Measurements from ENCODE around the gene GFAP. TPM values are rescaled to one million over a fixed set of nuclear protein-coding genes. Genes with fewer than 3 reads are reported as not detected.

The GFAP gene
- total RNA-seq, 1 donor, result under 0.01 TPM

- Histone ChIP-seq H2AFZ (ENCODE audit: low read length) (no peak overlapping the region), H3K27me3 (ENCODE audit: insufficient read depth, low read length) (peaks cover 3% of the 10 kb centered on the region), H3K27ac (ENCODE audit: low read depth, low read length) (no peak overlapping the region), H3K36me3 (ENCODE audit: insufficient read depth, low read length) (no peaks in the 10 kb centered on the region), H3K4me2 (ENCODE audit: insufficient read depth, low read length) (no peak overlapping the region), H3K4me1 (ENCODE audit: insufficient read depth, low read length) (peaks cover 10% of the 10 kb centered on the region), H3K4me3 (ENCODE audit: insufficient read depth, low read length) (no peak overlapping the region), H3K9me3 (ENCODE audit: low read depth, low read length) (no peaks in the 10 kb centered on the region), H4K20me1 (ENCODE audit: insufficient read depth, low read length) (no peaks in the 10 kb centered on the region), H3K79me2 (ENCODE audit: insufficient read depth, low read length) (no peaks in the 10 kb centered on the region)
- DNase-seq (ENCODE audit: insufficient read length, low spot score, missing footprints), result peak; percentile 88
- TF ChIP-seq, protein P1, sequence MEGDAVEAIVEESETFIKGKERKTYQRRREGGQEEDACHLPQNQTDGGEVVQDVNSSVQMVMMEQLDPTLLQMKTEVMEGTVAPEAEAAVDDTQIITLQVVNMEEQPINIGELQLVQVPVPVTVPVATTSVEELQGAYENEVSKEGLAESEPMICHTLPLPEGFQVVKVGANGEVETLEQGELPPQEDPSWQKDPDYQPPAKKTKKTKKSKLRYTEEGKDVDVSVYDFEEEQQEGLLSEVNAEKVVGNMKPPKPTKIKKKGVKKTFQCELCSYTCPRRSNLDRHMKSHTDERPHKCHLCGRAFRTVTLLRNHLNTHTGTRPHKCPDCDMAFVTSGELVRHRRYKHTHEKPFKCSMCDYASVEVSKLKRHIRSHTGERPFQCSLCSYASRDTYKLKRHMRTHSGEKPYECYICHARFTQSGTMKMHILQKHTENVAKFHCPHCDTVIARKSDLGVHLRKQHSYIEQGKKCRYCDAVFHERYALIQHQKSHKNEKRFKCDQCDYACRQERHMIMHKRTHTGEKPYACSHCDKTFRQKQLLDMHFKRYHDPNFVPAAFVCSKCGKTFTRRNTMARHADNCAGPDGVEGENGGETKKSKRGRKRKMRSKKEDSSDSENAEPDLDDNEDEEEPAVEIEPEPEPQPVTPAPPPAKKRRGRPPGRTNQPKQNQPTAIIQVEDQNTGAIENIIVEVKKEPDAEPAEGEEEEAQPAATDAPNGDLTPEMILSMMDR (IDR thresholded peaks at IDR 0.05; ENCODE audit: extremely low read depth, low read depth, low read length), result no peak
Measured at GRCh38 chr17:44916781-44917241, 1.5 kb upstream of the GFAP start.

DNA sequence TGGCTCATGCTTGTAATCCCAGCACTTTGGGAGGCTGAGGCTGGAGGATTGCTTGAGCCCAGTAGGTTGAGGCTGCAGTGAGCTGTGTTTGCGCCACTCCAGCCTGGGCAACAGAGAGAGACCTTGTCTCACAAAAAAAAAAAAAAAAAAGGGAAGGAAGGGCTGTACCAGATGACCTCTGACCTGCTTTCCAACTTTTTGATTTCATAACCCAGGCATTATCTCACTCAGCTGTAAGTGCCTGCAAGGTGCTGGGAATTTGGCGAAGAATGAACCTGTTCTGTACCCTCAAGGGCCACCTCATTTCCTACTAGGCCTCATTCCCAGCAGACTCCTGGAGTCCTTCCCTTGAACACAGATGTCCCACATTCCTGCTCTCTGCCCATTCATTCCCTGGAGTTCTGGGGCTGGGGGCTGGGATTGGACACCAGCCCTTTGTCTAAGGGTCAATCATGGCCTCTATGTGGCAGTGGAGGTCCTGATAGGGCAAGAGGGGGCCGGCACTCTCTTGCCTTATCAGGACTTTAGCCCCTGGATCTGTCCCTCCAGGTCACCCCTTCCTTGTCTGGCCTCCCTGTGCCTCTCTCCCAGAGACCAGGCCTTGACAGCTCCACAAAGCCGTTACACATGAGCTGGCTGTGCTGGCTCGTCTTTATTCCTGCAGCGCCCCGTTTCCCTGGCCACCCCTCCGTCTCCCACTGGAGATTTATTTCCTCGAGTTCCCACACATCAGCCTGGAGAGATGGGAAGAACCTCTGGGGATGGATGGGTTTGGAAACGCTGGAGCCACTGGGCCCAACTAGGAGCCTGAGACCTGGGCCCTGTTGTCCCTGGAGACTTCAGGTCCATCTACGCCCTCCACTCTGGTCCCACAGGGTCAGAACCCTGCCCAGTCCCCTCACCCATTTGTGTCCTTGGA lies 821 bp upstream of the GFAP start:
- no peaks in the 10 kb centered on the region for H4K20me1 ChIP-seq (ENCODE audit: insufficient read depth, low read length)
- H3K4me2 ChIP-seq (ENCODE audit: insufficient read depth, low read length), result no peak overlapping the region
- TF ChIP-seq, protein P1 (IDR thresholded peaks at IDR 0.05; ENCODE audit: extremely low read depth, low read depth, low read length), result no peak
- no peaks in the 10 kb centered on the region for H3K36me3 ChIP-seq (ENCODE audit: insufficient read depth, low read length)
- no peak overlapping the region for H2AFZ ChIP-seq (ENCODE audit: low read length)
- no peaks in the 10 kb centered on the region for H3K9me3 ChIP-seq (ENCODE audit: low read depth, low read length)
- H3K27ac ChIP-seq (ENCODE audit: low read depth, low read length), result no peak overlapping the region
- peaks cover 10% of the 10 kb centered on the region for H3K4me1 ChIP-seq (ENCODE audit: insufficient read depth, low read length)
- H3K79me2 ChIP-seq (ENCODE audit: insufficient read depth, low read length), result no peaks in the 10 kb centered on the region
- H3K4me3 ChIP-seq (ENCODE audit: insufficient read depth, low read length), result no peak overlapping the region
- peak; percentile 88 for DNase-seq (ENCODE audit: insufficient read length, low spot score, missing footprints)
- peaks cover 3% of the 10 kb centered on the region for H3K27me3 ChIP-seq (ENCODE audit: insufficient read depth, low read length)

GRCh38 chr17:44914698-44915271 lies 515 bp downstream of the GFAP start:
- TF ChIP-seq, protein P1 (IDR thresholded peaks at IDR 0.05; ENCODE audit: extremely low read depth, low read depth, low read length), result no peak
- H2AFZ ChIP-seq (ENCODE audit: low read length), result no peak overlapping the region

GRCh38 chr17:44914148-44914547 lies 1.2 kb downstream of the GFAP start:
- H2AFZ ChIP-seq (ENCODE audit: low read length), result no peak overlapping the region
- TF ChIP-seq, protein P1 (IDR thresholded peaks at IDR 0.05; ENCODE audit: extremely low read depth, low read depth, low read length), result no peak
- H3K4me3 ChIP-seq (ENCODE audit: insufficient read depth, low read length), result no peak overlapping the region
- H3K36me3 ChIP-seq (ENCODE audit: insufficient read depth, low read length), result no peaks in the 10 kb centered on the region
- peaks cover 3% of the 10 kb centered on the region for H3K27me3 ChIP-seq (ENCODE audit: insufficient read depth, low read length)
- peaks cover 24% of the 10 kb centered on the region for H3K4me1 ChIP-seq (ENCODE audit: insufficient read depth, low read length)
- H3K27ac ChIP-seq (ENCODE audit: low read depth, low read length), result no peak overlapping the region
- no peaks in the 10 kb centered on the region for H3K9me3 ChIP-seq (ENCODE audit: low read depth, low read length)
- no peaks in the 10 kb centered on the region for H4K20me1 ChIP-seq (ENCODE audit: insufficient read depth, low read length)
- no peaks in the 10 kb centered on the region for H3K79me2 ChIP-seq (ENCODE audit: insufficient read depth, low read length)
- H3K4me2 ChIP-seq (ENCODE audit: insufficient read depth, low read length), result no peak overlapping the region
- DNase-seq (ENCODE audit: insufficient read length, low spot score, missing footprints), result peak; percentile 73

More at GRCh38 chr17:44914698-44915271, 515 bp downstream of the GFAP start:
- Histone ChIP-seq H3K27ac (ENCODE audit: low read depth, low read length) (no peak overlapping the region), H3K4me2 (ENCODE audit: insufficient read depth, low read length) (no peak overlapping the region), H3K27me3 (ENCODE audit: insufficient read depth, low read length) (peaks cover 3% of the 10 kb centered on the region), H4K20me1 (ENCODE audit: insufficient read depth, low read length) (no peaks in the 10 kb centered on the region), H3K4me3 (ENCODE audit: insufficient read depth, low read length) (no peak overlapping the region), H3K79me2 (ENCODE audit: insufficient read depth, low read length) (no peaks in the 10 kb centered on the region), H3K36me3 (ENCODE audit: insufficient read depth, low read length) (no peaks in the 10 kb centered on the region), H3K4me1 (ENCODE audit: insufficient read depth, low read length) (peaks cover 19% of the 10 kb centered on the region), H3K9me3 (ENCODE audit: low read depth, low read length) (no peaks in the 10 kb centered on the region)
- DNase-seq (ENCODE audit: insufficient read length, low spot score, missing footprints), result peak; percentile 58

Measured in osteoblast (primary cell).